Measurements from ENCODE around the gene HOXB3. TPM values are rescaled to one million over a fixed set of nuclear protein-coding genes. Genes with fewer than 3 reads are reported as not detected.

Gene HOXB3
- total and polyA plus RNA-seq, 8 donors = 10.4 to 114 (median 89.4) TPM

GRCh38 chr17:48504953-48505352 lies 85.1 kb downstream of the HOXB3 start:
- H3K9me3 ChIP-seq = no peaks in the 10 kb centered on the region
- no peak overlapping the region for H3K27ac ChIP-seq
- TF ChIP-seq CTCF (IDR thresholded peaks at IDR 0.05) = no peak
- DNase-seq (no peak), ATAC-seq (no peak)
- no peaks in the 10 kb centered on the region for H3K4me1 ChIP-seq
- intact Hi-C loops (cut with DNase I) = no loop called here
- H3K4me3 ChIP-seq = no peak overlapping the region
- no peaks in the 10 kb centered on the region for H3K36me3 ChIP-seq
- H3K27me3 ChIP-seq = peaks cover 2 to 53% of the 10 kb centered on the region in 2 donors

- H3K27me3 ChIP-seq = peaks cover 2 to 52% of the 10 kb centered on the region in 2 donors
- DNase-seq = no peak
- H3K27ac ChIP-seq = no peak overlapping the region
- no peak for ATAC-seq
- TF ChIP-seq CTCF (IDR thresholded peaks at IDR 0.05) = no peak
- H3K9me3 ChIP-seq = no peaks in the 10 kb centered on the region
- H3K4me1 ChIP-seq = no peaks in the 10 kb centered on the region
- intact Hi-C loops (cut with DNase I) = no loop called here
- H3K4me3 ChIP-seq = no peak overlapping the region
- no peaks in the 10 kb centered on the region for H3K36me3 ChIP-seq
Measured at GRCh38 chr17:48503747-48504146, 86.3 kb downstream of the HOXB3 start.

- no peaks in the 10 kb centered on the region for H3K36me3 ChIP-seq
Measured at GRCh38 chr17:48502901-48503300, 87.1 kb downstream of the HOXB3 start.

GRCh38 chr17:48502312-48502711 lies 87.7 kb downstream of the HOXB3 start:
- H3K27me3 ChIP-seq = peaks cover 6 to 53% of the 10 kb centered on the region in 2 donors
- intact Hi-C loops (cut with DNase I) = no loop called here
- H3K27ac ChIP-seq = no peak overlapping the region
- ATAC-seq = no peak
- no peak for TF ChIP-seq CTCF (IDR thresholded peaks at IDR 0.05)
- H3K4me1 ChIP-seq = no peaks in the 10 kb centered on the region
- no peaks in the 10 kb centered on the region for H3K9me3 ChIP-seq
- no peak for DNase-seq
- no peaks in the 10 kb centered on the region for H3K36me3 ChIP-seq
- no peak overlapping the region for H3K4me3 ChIP-seq

More at GRCh38 chr17:48502901-48503300, 87.1 kb downstream of the HOXB3 start:
- Histone ChIP-seq H3K9me3 (no peaks in the 10 kb centered on the region), H3K4me1 (no peaks in the 10 kb centered on the region), H3K27ac (no peak overlapping the region), H3K4me3 (no peak overlapping the region), H3K27me3 (peaks cover 2 to 53% of the 10 kb centered on the region in 2 donors)
- no peak for DNase-seq
- no peak for TF ChIP-seq CTCF (IDR thresholded peaks at IDR 0.05)
- intact Hi-C loops (cut with DNase I) = no loop called here
- ATAC-seq = no peak

- intact Hi-C loops (cut with DNase I) = no loop called here
- H3K27ac ChIP-seq = no peak overlapping the region
- TF ChIP-seq CTCF (IDR thresholded peaks at IDR 0.05) = no peak
- peak in 1 of 4 donors; percentile 71 for DNase-seq
- H3K36me3 ChIP-seq = no peaks in the 10 kb centered on the region
- no peaks in the 10 kb centered on the region for H3K9me3 ChIP-seq
- no peak for ATAC-seq
- H3K27me3 ChIP-seq = peaks cover 6 to 54% of the 10 kb centered on the region in 2 donors
- H3K4me3 ChIP-seq = no peak overlapping the region
- no peaks in the 10 kb centered on the region for H3K4me1 ChIP-seq
Measured at GRCh38 chr17:48500435-48501426, 89.3 kb downstream of the HOXB3 start.
